Thoracic aorta (tissue), 2 donors: Measurements from ENCODE around the gene COQ10A. TPM values are rescaled to one million over a fixed set of nuclear protein-coding genes. Genes with fewer than 3 reads are reported as not detected.
A peak's percentile ranks its signal among the peaks of the same experiment; 100 is the strongest.

Experiments
- ATAC-seq: fragments of 150-250 bp; one replicate; pipeline ENCODE4 v1.8.0; 2017; ENCODE audit warnings: low read depth; ENCODE audit not compliant: insufficient number of reproducible peaks, low FRiP score
- DNase-seq: peaks from one replicate; pipeline ENCODE4 v3.0.0-alpha.2; 2020; ENCODE audit warnings: low spot score
- H3K27ac ChIP-seq, 2 donors: fragments of 200-600 bp; sonication (generic); 1 replicate in 1 of 2; 2 replicates in 1 of 2; pipeline ENCODE4 v1.5.1; 2016; ENCODE audit warnings: mild to moderate bottlenecking in 2 of 2, moderate library complexity in 2 of 2
- H3K27me3 ChIP-seq: fragments of 200-600 bp; sonication (generic); replicated peaks from 2 replicates; pipeline ENCODE4 v1.6.0; 2016; ENCODE audit warnings: mild to moderate bottlenecking; ENCODE audit not compliant: insufficient read depth
- H3K36me3 ChIP-seq: fragments of 200-600 bp; sonication (generic); one replicate; pipeline ENCODE4 v1.5.1; 2016
- H3K4me1 ChIP-seq, 2 donors: fragments of 200-600 bp; sonication (generic); 1 replicate in 1 of 2; 2 replicates in 1 of 2; pipeline versions ENCODE4 v1.5.1 to v1.6.0; 2016; ENCODE audit warnings: low read depth in 2 of 2, mild to moderate bottlenecking in 1 of 2; ENCODE audit not compliant: control insufficient read depth in 1 of 2
- H3K4me3 ChIP-seq: fragments of 200-600 bp; sonication (generic); 2 replicates; pipeline ENCODE4 v1.5.1; 2016; ENCODE audit warnings: mild to moderate bottlenecking
- H3K9me3 ChIP-seq: fragments of 200-600 bp; sonication (generic); 2 replicates; pipeline ENCODE4 v1.5.1; 2016
- CTCF ChIP-seq: fragments of 200-600 bp; sonication (generic); IDR thresholded peaks from one replicate; pipeline ENCODE4 v1.5.1; 2019; ENCODE audit warnings: antibody characterized with exemption
- total RNA-seq, 2 donors: library from RNA; depleted of rRNA; stranded (reverse); fragments of >200 nt; gene quantifications; one replicate each; pipeline versions ENCODE4 v1.1.0 to v1.2.3, GENCODE V29; 2016

COQ10A gene
- total RNA-seq, 2 donors from 2014 or later: 14.6 to 26.3 TPM

- Histone ChIP-seq H3K4me1 (peaks cover 24 to 48% of the 10 kb centered on the region in 2 donors), H3K4me3 (peak within 1 kb of the TSS; percentile 86), H3K27me3 (no peaks in the 10 kb centered on the region), H3K27ac (peak within 1 kb of the TSS; percentile 96 to 99), H3K36me3 (no peaks in the 10 kb centered on the region), H3K9me3 (no peaks in the 10 kb centered on the region)
- DNase-seq (peak; percentile 91), ATAC-seq (peak; percentile 88)
- peak; percentile 28 for TF ChIP-seq CTCF
Measured at GRCh38 chr12:56221757-56222530, 44.8 kb upstream of the COQ10A start, which contains the start of gene RNF41. Gene RNF41, minus strand, starts transcription at chr12:56221922. Its CDS starts 7,875 bp downstream, at chr12:56214047.

DNA sequence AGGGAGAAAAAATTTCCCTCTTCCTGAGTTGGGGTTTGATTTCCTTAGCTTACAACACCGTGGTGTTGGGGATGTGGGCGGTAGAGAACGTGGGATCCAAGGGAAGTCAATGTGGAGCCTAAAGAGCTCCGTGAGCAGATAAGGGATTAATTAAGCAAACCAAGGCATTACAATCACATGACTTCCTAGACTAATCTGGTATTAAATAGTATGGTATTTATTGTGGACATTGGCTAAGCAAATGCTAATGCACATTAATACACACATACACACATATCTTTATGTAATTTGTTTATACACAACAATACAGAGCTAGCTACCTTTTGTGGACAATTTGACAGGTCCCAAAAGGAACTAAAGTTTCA lies 44.2 kb upstream of the COQ10A start:
- Histone ChIP-seq H3K27me3 (no peaks in the 10 kb centered on the region), H3K9me3 (no peaks in the 10 kb centered on the region), H3K4me3 (peak overlapping the region; percentile 86), H3K4me1 (peaks cover 24 to 46% of the 10 kb centered on the region in 2 donors), H3K36me3 (no peaks in the 10 kb centered on the region), H3K27ac (peak overlapping the region; percentile 96 to 99)
- no peak for ATAC-seq
- no peak for TF ChIP-seq CTCF
- no peak for DNase-seq

DNA sequence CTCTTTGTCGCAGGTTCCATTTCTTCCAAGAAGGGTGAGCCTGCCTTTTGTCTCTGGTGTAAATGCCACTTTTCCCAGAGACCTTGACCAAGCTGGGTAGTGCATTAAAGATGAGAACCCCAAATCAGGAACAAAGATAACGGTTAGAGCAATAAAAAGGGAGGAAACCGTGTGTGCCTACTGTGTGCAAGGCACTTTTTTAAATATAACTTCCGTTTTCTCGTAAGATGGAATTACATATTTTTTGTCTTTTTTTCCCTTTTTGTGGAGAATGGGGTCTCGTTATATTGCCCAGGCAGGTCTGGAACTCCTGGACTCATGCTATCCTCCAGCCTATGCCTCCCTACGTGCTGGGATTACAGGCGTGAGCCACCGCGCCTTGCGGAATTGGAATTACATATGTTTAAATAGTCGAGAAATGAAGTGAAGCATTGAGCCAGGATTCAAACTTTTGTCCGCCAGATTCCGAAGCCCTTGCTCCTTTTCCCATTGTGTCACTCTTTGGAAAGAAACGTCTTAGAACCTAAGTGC lies 43.1 kb upstream of the COQ10A start:
- no peak for TF ChIP-seq CTCF
- peaks cover 24 to 43% of the 10 kb centered on the region in 2 donors for H3K4me1 ChIP-seq
- H3K27ac ChIP-seq: peak overlapping the region; percentile 96 to 99
- ATAC-seq (no peak), DNase-seq (no peak)
- H3K36me3 ChIP-seq: no peaks in the 10 kb centered on the region
- no peaks in the 10 kb centered on the region for H3K9me3 ChIP-seq
- H3K4me3 ChIP-seq: peak overlapping the region; percentile 73
- H3K27me3 ChIP-seq: no peaks in the 10 kb centered on the region

- peak within 1 kb of the TSS; percentile 96 to 99 for H3K27ac ChIP-seq
- no peaks in the 10 kb centered on the region for H3K36me3 ChIP-seq
- peak; percentile 44 for ATAC-seq
- TF ChIP-seq CTCF: peak; percentile 88
- H3K27me3 ChIP-seq: no peaks in the 10 kb centered on the region
- peak within 1 kb of the TSS; percentile 73 for H3K4me3 ChIP-seq
- H3K9me3 ChIP-seq: no peaks in the 10 kb centered on the region
- peaks cover 24 to 43% of the 10 kb centered on the region in 2 donors for H3K4me1 ChIP-seq
- DNase-seq: peak; percentile 95
Measured at GRCh38 chr12:56224102-56224701, 42.5 kb upstream of the COQ10A start, which contains the start of gene NABP2. Gene NABP2, plus strand, starts transcription at chr12:56224342. Its CDS starts 515 bp downstream, at chr12:56224857.

DNA sequence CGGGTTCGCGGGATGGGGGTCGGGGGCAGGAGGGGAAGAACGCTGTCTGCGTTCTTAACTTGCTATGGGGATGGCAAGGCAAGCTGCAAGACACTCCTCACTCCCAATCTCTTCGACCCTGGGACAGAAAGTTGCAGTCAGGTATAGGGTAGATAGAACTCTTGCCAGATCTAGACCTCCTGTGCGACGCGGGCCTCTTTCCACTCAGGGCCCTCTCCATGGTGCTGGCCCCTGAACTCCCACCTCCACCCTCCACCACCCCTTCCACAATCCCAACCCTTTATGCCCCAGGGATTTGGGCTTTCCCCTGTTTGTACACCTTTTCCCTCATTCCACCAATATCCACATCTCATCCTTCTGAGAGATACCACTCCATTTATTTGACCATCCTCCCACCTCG lies 41.8 kb upstream of the COQ10A start:
- Histone ChIP-seq H3K4me3 (peak overlapping the region; percentile 73), H3K27ac (peak overlapping the region; percentile 91 to 96), H3K9me3 (no peaks in the 10 kb centered on the region), H3K27me3 (no peaks in the 10 kb centered on the region), H3K36me3 (no peaks in the 10 kb centered on the region), H3K4me1 (peaks cover 20 to 35% of the 10 kb centered on the region in 2 donors)
- no peak for ATAC-seq
- no peak for DNase-seq
- no peak for TF ChIP-seq CTCF
